NT2/D1 (cell line): Measurements from ENCODE around the gene KIF19.

Source experiments
- YY1 ChIP-seq: IDR thresholded peaks from 2 replicates; pipeline ENCODE4 v1.6.1; 2011; ENCODE audit not compliant: insufficient read length, insufficient read depth
- ZNF274 ChIP-seq: IDR thresholded peaks from 2 replicates; pipeline ENCODE4 v1.6.1; 2011; ENCODE audit warnings: mild to moderate bottlenecking, low read depth, low read length

GRCh38 chr17:74390680-74391653 is 64.9 kb downstream of the KIF19 start:
- TF ChIP-seq YY1, result no peak
- no peak for TF ChIP-seq ZNF274
